Right kidney (tissue), 1 donor: ENCODE results near the gene MORC2.

Experiments used
- DNase-seq: peaks from one replicate; pipeline ENCODE4 v3.0.0-alpha.2; 2016

Gene MORC2

DNA sequence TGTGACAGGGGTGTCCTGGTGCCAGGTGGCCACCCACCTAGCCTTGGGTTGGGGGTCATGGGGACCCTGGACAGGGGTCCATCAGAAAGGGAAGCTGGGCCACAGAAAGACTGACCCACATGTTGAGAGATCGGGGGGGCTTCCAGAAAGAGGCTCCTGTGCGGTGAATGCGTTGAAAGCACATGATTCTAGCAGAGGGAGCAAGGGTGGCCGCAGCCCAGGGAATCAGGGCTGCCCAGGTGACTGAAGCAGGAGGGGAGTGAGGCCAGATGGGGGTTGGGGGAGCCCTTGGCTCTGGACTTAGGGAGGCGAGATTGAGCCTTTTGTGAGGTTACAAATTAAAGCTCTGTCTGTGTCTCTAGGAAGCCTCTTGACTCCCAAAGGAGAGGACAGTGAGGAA lies 80.7 kb downstream of the MORC2 start:
- no peak for DNase-seq

DNA sequence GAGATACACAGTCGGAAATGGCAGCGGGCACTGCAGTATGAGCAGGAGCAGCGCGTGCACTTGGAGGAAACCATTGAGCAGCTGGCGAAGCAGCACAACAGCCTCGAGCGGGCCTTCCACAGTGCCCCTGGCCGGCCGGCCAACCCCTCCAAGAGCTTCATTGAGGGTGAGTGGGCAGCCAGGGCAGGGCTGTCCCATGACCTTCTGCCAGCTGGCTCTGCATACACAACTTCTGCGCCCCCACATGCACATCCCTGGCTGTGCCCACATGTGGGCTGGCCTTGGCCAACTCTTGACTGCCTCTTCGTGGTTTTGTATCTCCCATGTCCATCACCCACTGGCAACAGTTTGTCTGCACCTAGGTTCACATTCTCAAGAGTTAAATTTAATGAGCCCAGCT lies 81.1 kb downstream of the MORC2 start:
- DNase-seq: no peak

DNA sequence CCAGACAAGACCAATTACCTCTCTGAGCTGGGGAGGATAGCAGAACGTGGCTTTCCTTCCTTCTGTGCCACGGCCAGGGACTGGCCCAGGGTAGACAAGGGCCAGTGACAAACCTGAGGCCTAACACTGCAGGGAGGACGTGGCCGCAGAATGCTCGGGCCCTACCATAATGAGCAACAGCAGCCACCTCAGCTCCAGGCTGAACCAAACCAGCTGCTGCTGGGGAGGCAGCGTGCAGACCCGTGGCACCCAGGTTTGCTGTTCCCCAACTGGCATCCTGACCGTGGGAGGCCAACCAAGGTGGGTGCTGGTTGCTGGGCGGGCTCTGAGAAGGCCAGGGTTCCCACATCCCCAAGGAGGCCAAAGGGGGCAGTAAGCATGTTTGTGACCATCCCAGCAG lies 83.0 kb downstream of the MORC2 start:
- DNase-seq: no peak

DNA sequence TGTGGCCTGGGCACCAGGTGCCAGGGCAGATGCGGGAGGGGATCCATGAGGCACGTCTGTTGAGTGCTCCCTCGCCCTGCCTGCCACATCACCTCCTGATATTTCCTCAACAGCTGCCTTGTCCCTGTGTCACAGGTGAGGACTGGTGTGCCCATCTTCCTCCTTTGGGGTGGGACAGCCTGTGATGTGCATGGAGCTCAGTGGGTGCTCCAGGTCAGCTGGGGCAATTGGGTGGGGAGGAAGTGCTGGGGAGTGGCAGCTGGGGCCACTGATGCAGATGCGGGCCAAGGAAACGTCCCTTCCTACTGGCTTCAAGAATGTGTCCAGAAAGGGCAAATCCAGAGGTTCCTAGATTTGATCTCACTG lies 83.6 kb downstream of the MORC2 start:
- no peak for DNase-seq

DNA sequence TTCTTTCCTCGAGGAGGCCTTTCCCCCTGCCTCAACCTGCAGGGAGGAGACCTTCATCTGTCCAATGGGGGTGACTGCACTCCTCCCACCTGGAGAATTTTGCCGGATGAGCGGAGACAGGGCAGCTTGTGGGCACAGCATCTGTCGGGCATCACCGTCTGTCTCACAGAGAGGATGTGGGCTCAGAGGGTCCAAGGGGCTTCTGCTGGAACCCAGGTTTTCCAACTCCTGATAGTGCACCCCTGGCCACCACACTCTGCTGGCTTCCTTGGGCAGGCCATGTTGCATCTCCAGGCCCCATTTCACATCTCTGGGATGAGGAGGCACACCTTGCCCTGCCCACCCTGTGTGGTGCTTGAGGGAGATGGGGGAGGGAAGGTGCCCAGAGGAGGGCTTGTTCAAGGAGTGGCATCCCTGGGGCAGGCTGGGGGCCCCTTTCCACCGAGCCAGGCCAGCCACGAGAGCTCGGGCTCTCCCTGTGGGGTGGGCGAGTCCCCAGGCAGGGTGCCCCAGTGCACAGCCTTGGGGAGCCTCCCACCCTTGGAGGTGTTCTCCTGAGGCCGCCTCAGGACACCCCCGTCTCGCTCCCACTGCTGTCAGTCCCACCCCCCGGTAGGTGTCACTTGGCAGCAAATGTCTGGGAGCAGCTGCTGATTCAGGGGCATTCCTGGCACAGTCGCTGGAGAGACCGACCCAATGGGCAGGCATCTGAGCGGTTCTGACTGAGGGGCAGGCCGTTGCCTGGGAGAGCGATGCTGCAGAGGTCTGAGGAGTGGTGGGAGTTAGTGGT lies 84.2 kb downstream of the MORC2 start:
- DNase-seq: no peak

DNA sequence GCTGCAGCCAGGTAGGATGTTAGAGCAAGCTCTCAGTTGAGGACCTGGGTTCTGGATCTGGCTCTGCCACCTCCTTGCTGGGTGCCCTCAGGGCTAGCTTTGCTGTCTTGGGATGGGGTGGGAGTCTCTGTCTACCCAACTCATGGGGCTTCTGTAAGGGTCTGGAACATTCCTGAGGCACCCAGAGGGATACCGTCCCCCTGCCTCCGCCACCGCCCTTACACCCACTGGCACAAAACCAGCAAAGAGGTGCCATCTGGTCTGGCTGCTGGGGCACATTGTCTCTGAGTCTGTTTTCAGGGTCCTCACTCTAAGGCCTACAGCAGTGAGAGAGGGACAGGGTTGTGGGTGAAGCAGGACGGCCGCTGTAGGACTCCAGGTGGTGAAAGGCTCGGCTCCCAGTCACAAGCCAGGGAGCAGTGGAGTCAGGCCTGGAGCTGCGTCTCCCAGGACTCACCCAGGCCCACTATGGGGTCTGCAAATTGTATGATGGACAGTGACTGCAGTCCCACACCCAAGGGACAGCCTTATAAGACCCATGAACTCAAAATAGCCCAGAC lies 84.9 kb downstream of the MORC2 start:
- no peak for DNase-seq

DNA sequence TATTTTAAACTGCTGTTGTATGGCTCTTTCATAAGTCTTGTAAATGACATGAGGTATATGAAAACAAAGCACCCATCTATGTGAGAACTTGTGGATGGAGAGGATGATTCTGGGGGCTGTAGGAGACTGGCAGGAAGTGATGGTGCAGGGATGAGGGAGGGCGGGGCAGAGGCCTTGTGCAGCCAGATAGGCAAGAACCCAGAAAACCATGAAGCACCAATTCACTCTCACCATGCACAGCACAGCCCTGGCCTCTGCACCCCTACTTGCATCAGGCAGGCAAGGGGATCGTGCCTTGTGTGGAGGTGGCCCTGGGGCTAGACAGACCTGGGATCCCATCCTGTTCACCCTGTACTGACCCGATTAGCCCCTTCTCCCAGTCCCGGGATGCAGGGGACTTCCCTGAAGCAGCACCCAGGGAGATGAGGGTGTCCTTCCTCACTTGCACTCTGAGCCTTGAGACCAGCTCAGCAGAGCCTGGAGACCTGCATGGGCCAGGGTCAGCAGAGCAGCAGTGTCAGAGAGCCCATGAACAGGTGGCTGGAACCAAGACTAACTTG lies 85.5 kb downstream of the MORC2 start:
- DNase-seq: no peak

DNA sequence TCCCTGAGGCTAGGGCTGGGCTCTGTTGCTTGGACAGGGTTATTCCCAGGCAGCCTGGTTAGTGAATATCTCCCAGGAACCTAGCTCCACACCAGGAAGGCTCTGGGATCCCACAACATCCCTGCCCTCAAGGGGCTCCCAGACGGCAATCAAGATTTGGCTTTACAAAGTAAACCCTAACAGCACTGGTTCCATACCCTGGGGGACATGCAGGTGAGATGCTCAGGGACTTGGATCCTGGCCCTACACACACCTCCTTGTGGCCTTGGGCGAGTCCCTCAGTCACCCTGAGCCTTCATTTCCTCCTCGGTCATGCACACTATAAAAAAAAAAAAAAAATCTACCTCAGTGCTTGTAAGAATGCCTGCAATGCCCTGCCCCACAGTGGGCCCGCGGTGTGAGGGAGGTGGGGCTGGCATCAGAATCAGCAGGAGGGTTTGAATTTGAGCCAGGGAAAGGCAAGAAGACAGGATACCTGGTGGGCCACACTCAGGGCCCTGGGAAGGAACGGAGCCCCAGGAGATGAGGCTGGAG lies 86.3 kb downstream of the MORC2 start:
- DNase-seq: no peak

DNA sequence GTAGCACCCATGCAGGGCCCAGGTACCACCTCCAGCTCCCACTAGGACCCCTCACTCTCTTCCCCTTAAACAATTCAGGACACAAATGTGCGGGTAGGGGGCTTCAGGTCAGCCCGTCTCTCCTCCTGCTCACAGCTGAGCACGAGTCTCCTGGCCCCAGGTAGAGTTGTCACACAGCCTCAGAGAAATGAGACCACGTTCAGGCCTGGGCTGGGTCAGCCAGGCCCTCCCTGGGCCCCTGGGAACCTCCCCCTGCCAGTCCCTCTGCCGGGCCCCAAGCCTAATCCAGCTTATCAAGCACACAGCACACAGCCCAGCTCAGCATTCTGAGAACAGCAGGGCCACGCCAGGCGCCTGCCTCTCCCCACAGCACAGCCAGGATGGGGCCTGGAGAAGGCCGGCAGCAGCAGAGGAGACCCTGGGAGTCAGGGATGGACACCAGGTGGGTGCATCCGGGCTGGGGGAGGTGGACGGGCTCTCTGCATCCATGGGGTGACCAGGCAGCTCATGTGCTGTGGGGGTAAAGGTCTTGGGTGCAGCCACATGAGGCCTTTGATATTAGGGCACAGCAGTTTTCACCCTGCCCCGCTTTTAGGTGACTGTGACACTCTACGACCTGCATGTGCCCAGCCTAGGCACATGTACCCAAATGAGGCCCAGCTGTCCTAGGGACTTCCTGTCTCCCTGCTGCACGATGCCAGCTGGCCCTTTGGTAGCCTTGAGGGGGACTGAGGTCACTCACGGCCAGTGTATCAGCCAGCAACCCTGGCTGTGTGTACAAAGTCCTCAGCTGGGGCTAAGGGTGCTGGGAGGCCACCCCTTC lies 87.0 kb downstream of the MORC2 start:
- no peak for DNase-seq

DNA sequence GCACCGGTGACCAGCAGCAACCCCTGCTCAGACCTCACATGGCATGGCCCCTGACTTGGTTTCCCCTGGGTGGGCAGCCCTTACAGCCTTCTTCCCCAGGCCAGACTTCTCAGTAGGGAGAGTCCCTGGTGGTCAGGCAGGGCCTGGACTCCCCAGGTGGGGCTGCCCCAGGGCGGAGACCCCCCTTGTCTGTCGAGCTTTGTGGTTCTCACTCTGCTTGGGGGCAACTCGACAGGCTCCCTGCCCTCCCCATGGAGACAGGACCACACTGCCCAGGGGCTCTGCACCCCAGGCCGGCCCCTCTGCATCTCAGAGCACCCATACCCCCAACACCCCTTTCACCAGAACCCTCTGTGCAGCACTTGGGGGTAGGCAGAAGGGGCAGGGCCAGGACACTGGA lies 87.7 kb downstream of the MORC2 start:
- no peak for DNase-seq

DNA sequence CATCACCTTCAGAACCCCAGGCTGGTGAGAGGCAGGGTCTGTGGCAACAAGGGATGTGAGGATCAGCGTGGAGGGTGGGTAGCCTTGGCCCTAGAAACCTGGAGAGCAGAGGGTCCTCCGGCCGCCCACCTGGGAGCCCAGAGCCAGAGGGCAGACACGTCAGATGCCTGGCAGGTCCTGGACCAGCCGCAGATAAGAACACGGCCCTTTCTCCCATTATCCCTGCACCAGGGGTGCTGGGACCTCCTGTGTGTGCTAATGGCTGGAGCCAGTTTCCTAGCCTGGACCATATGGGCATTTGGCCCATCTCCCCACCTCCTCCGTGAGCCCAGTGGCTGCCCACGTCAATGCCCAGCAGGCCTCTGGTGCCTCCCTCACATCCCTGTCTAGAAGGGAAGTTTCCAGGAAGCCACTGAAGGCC lies 88.4 kb downstream of the MORC2 start:
- no peak for DNase-seq

DNA sequence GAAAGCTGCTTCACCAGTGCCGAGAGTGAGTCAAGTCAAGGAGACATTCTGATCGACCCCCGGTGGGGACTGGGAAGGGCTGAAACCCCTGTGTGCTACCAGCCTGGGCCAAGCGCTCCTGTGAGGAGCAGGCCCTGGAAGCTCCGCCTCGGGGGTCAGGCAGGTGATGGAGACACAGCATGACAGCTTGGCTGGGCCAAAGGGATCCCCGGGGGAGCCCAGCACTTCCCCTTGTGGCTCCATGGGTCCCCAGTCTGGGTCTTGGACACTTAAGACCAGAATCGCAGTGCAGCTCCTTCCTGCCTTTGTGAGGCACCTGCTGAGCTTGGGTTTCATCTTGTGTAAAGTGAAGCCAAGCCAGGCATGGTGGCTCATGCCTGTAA lies 89.2 kb downstream of the MORC2 start:
- DNase-seq: no peak

DNA sequence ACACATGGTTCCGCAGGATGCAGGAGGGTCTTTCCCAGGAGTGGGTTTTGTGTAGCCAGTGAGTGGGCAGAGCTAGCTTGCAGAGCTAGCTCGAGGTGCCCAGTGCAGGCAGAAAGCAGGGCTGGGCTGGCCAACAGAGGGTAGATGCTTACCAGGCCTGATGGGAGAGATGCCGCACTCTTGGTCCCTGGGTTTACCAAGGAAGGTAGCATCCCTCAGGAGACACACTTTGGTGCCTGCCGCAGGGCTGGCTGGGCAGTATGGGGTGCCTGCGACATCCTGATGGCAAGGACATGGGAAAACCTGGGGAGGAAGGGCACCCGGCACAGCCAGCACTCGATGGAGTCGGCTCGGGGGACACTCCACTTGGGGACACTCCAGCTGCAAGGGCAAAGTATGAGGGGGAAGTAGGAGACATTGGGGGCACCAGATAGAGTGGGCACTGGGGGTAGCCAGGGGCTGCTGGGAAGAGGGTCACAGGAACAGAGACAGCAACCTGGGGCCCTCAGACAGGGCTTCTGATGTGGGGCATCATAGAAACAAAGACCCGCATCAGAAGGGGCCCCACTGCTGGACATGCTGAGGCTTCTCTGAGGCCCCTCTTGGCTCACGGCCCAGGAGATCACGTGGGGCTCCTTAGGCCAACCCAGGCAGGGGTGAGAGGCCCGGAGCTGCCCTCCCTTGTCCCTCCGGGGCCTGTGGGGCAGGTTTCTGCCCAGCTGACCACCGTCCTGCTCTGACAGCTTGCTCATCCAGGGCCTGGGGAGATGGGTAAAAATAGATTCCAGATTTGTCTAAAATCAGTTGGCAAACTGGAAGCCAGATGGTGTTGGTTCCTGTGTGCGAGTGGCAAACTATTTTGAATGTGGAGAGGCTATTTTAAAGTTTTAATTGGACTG lies 89.8 kb downstream of the MORC2 start:
- DNase-seq: no peak

DNA sequence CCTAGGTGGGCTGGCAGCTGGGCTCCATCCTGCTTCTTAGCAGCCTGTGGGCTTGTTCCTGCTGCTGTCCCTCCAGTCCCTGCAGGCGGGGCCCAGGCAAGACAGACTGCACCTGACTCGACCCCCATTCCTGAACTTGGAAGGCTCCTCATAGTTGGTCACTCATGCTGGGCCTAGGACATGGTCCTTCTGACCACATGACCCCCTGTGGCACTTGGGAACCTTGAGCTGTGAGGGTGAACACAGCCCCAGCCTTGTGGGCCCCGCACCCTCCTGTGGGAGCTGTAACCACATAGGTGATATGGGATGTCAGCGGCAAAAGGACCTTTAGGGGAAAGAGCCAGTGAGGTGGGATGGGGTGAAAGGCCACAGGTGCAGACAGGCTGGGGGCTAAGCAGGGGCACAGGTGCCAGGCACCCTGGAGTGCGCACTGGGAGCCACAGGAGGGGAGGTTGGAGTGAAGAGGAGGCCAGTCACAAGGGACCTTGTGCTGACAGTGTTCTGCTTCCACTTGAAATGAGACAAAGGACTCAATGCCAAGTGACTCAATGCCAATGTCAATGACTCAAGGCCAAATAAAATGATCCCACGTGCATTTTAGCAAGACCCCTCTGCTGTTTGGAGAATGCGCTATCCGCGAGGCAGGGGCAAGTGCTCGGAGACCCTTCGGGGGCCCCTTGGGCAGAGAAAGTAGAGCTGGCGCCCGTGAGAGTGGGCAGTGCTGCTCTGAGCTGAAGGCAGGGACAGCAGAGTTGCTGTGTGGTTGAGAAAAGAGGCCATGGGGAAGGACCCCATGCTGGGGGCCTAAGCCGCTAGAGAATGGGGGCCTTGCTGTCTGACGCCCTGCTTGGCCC lies 90.7 kb downstream of the MORC2 start:
- DNase-seq: no peak

DNA sequence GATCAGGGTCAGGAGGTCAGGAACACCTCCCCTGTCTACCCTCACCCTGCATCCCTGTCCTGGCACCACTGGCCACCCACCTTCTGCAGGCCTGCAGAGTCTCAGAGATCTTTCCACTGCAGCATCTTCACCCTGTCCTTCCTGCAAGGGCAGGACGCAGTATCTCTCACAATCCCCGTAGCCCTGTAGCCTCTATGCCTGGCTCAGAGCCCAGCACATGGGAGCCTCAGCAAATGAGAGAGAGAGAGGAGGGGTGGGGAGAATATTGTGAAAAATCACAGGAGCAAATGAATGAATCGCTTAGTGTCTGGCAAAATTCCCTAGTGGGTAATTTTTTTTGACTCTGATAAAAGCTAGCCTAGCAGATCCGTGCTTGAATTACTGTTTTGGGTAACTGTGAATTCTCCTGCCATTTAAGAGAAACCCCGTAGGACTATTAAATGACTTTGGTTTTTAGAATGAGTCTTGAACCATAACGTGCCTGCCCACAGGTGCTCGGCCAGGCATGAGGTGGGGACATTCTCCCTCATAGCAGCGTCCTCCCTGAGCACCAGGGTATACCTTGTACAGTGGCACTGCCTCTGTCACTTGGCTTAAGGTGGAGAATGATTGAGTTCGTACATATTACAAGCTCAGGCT lies 91.5 kb downstream of the MORC2 start:
- no peak for DNase-seq

DNA sequence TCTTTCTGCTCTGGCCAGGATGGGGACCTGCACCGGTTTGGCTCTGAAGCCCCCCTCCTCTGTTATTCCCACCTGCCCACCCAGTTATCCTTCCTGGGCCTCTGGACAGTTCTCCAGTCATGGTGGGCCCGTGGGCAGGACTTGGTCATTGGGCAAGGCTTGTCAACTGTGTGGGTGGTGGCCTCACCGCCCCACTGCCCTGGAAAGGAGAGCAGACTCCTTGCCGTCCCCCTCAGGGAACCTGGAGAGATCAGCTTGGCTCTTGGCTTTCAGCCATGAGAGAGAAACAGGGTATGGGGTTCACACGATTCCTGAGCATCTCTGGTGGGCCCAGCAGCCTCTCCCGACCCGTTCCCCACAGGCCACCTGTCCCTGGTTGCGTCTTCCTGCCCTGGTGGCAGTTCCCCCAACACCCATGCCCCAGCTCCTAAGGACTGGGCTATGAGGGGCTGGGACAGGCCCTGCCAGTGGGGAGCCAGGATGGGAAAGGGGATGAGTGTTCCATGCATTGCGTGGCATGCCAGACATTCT lies 92.3 kb downstream of the MORC2 start:
- no peak for DNase-seq

DNA sequence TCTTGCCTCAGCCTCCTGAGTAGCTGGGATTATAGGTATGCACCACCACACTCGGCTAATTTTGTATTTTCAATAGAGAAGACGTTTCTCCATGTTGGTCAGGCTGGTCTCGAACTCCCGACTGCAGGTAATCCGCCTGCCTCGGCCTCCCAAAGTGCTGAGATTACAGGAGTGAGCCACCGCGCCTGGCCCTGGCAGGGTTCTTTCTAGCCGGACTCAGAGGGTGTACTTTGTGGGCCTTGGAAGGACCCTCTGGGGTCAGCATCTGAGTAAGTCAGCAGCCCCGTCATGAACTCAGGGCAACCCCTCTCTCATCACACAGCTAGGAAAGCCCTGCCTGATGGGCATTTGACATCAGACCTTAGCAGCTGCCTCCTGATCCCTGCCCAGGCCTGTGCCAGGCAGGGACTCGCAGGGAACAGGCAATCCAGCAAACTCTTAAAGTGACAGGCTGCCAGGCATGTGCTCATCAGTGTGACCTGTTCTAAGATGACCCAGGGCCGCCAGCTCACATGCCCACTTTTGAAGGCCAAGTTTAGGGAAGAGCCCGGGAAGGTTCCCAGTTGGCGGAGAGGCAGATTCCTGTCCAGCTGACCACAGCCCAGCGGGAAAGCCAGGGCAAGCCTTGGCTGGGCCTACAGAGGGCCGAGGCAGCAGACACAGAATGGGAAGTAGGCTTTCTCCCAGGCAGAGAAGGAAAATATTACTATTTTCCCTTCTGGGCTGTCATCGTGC lies 92.9 kb downstream of the MORC2 start:
- DNase-seq: no peak
